GM23248 (cell line): ENCODE measurements around the gene EFCAB7.

Experiments used
- EZH2 ChIP-seq: fragments of 200-600 bp; sonication (generic); IDR thresholded peaks from 2 replicates; pipeline ENCODE4 v1.6.1; 2018; ENCODE audit warnings: antibody characterized with exemption, mild to moderate bottlenecking; ENCODE audit not compliant: insufficient read depth, poor library complexity, severe bottlenecking
- EZH2phosphoT487 ChIP-seq: fragments of 200-600 bp; sonication (generic); IDR thresholded peaks from 2 replicates; pipeline ENCODE4 v1.6.1; 2018; ENCODE audit warnings: antibody characterized with exemption, moderate library complexity, mild to moderate bottlenecking, low read depth; ENCODE audit not compliant: insufficient read depth

DNA sequence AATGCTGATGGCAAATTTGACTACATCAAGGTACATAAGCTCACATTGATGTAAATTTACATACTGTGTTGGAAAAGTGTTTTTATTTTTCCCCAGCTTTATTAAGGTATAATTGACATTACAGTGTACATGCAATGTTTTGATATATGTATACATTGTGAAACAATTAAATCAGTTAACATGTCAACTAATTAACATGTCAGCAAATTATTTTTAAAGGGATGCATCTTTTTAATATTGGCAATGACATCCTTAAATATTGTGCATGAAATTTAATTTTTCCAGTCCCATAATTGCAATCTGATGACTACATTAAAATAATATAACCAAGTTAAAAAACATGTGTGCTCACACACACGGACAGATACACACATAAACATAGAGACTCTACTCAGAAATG is 9.4 kb downstream of the EFCAB7 start:
- no peak for TF ChIP-seq EZH2
- no peak for TF ChIP-seq EZH2phosphoT487
